ENCODE results near the gene TMEM239. TPM values are rescaled to one million over a fixed set of nuclear protein-coding genes. Genes with fewer than 3 reads are reported as not detected.

Gene TMEM239
- polyA plus RNA-seq, 2 of the 4 experiments (the other 2 are of a cell fraction) = not detected

DNA sequence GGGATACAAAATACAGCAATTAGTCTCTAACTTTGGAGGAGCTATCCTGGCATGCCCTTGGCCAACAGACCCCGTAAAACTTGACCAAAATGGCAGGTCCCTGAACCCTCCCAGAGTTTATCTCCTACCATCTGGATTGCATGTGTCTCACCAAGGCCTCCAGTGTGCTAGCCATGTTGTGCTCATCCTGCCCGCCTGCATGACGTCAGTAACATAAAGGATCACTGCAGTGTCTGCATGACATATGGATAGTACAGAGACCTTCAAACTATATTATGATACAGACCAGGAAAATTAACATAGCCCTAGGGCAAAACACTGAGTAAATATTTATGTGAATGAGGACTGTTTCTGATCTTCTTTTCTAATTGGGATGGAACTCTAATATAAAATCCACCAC lies 41.0 kb upstream of the TMEM239 start:
- no peaks in the 10 kb centered on the region for H3K4me1 ChIP-seq
- H3K9me3 ChIP-seq = peaks cover 6% of the 10 kb centered on the region
- no peak overlapping the region for H3K4me3 ChIP-seq
- DNase-seq (ENCODE audit: low read depth in 1 of 2, low spot score in 1 of 2) (no peak), ATAC-seq (no peak), FAIRE-seq (peak; percentile 43)
- CTCF ChIA-PET = interaction anchor here (0.5 to 3.7 kb wide), 9 partner anchors 12 to 132 kb away, joined by 3 to 16 read pairs (median 6); partner anchors contain the start of gene CPXM1
- H3K4me2 ChIP-seq = no peak overlapping the region
- POLR2A ChIA-PET = no interaction called here
- H3K27ac ChIP-seq = no peak overlapping the region
- WGBS (ENCODE audit: missing lambda C conversion rate) = 60% methylated on average over 3 of the region's 3 CpGs
- TF ChIP-seq ZSCAN20 (CRISPR knock-in tag; IDR thresholded peaks at IDR 0.05) = no peak
- no peak for TF ChIP-seq CTCF (IDR thresholded peaks at IDR 0.05)
- TF ChIP-seq, protein P1, sequence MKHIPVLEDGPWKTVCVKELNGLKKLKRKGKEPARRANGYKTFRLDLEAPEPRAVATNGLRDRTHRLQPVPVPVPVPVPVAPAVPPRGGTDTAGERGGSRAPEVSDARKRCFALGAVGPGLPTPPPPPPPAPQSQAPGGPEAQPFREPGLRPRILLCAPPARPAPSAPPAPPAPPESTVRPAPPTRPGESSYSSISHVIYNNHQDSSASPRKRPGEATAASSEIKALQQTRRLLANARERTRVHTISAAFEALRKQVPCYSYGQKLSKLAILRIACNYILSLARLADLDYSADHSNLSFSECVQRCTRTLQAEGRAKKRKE (CRISPR knock-in tag; IDR thresholded peaks at IDR 0.05; ENCODE audit: low read depth) = no peak
- no peak for TF ChIP-seq KDM5A (IDR thresholded peaks at IDR 0.05)
- no peak for TF ChIP-seq POLR2AphosphoS2 (conservative IDR thresholded peaks at IDR 0.05; ENCODE audit: low read length)
- no peak for TF ChIP-seq GATA3 (IDR thresholded peaks at IDR 0.05; ENCODE audit: borderline replicate concordance)
- TF ChIP-seq ZNF302 (CRISPR knock-in tag; IDR thresholded peaks at IDR 0.05) = no peak
- no peak for TF ChIP-seq EHF (CRISPR knock-in tag; IDR thresholded peaks at IDR 0.05)
- TF ChIP-seq BCL3 (IDR thresholded peaks at IDR 0.05) = no peak
- TF ChIP-seq ZFP36 (IDR thresholded peaks at IDR 0.05; ENCODE audit: borderline replicate concordance, partially characterized antibody) = no peak

DNA sequence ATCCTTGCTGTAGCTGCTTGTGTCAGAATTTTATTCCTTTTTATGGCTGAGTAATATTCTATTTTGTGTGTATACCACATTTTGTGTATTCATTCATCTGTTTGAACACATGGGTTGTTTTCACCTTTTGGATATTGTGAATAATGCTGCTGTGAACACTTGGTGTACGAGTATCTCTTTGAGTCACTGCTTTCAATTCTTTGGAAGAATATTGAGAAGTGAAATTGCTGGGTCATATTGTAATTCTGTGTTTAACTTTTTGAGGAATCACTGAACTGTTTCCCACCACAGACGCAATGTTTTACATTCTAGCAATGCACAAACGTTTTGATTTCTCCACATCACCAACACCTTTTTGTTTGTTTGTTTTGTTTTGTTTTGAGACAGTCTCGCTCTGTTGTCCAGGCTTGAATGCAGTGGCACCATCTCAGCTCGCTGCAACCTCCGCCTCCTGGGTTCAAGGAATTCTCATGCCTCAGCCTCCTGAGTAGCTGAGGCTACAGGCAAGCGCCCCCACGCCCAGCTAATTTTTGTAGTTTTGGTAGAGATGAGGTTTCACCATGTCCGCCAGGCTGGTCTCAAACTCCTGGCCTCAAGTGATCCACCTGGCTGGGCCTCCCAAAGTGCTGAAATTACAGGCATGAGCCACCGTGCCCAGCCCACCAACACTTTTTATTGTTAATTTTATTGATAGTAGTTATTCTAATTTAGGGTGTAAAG lies 37.4 kb upstream of the TMEM239 start:
- TF ChIP-seq CTCF (IDR thresholded peaks at IDR 0.05) (no peak), RFX5 (IDR thresholded peaks at IDR 0.05) (no peak), PBX3 (IDR thresholded peaks at IDR 0.05) (no peak), HOXB13 (CRISPR knock-in tag; IDR thresholded peaks at IDR 0.05; ENCODE audit: low read depth) (no peak), FOXS1 (CRISPR knock-in tag; IDR thresholded peaks at IDR 0.05) (no peak), EHF (CRISPR knock-in tag; IDR thresholded peaks at IDR 0.05) (no peak), JUN (IDR thresholded peaks at IDR 0.05) (no peak), POLR2A (IDR thresholded peaks at IDR 0.05; ENCODE audit: low read length) (no peak)
- TF ChIP-seq, protein P2, sequence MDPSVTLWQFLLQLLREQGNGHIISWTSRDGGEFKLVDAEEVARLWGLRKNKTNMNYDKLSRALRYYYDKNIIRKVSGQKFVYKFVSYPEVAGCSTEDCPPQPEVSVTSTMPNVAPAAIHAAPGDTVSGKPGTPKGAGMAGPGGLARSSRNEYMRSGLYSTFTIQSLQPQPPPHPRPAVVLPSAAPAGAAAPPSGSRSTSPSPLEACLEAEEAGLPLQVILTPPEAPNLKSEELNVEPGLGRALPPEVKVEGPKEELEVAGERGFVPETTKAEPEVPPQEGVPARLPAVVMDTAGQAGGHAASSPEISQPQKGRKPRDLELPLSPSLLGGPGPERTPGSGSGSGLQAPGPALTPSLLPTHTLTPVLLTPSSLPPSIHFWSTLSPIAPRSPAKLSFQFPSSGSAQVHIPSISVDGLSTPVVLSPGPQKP (IDR thresholded peaks at IDR 0.05; ENCODE audit: low read depth, low read length) = no peak
- ChIA-PET CTCF (interaction anchor here (3.3 to 3.7 kb wide), 2 partner anchors 23 to 26 kb away, joined by 14 to 16 read pairs; no protein-coding TSS in a partner anchor), POLR2A (no interaction called here)
- FAIRE-seq = no peak
- ATAC-seq = no peak
- 61% methylated on average over 10 of the region's 10 CpGs for WGBS (ENCODE audit: missing lambda C conversion rate)
- Histone ChIP-seq H3K9me3 (peaks cover 6% of the 10 kb centered on the region), H3K4me2 (no peak overlapping the region), H3K27ac (no peak overlapping the region), H3K4me1 (0 out of 3 replicates have a peak, but pooled peaks cover 3% of the 10 kb centered on the region), H3K4me3 (no peak overlapping the region)
- no peak for DNase-seq (ENCODE audit: low read depth in 1 of 2, low spot score in 1 of 2)

Data from A549 (cell line).